Inflammatory macrophage treated with lipopolysaccharide for 1 hour (primary cell): ENCODE data around the gene TMEM191C.
"Not testable (repeated sequence)": the region's sequence is repeated elsewhere in the genome, so short reads cannot be mapped to it uniquely, and the experiment has no call there.

Experiments
- DNase-seq, 2 donors: peaks; one replicate each; pipeline ENCODE4 v3.0.0-alpha.2; 2020 to 2022

The TMEM191C gene

DNA sequence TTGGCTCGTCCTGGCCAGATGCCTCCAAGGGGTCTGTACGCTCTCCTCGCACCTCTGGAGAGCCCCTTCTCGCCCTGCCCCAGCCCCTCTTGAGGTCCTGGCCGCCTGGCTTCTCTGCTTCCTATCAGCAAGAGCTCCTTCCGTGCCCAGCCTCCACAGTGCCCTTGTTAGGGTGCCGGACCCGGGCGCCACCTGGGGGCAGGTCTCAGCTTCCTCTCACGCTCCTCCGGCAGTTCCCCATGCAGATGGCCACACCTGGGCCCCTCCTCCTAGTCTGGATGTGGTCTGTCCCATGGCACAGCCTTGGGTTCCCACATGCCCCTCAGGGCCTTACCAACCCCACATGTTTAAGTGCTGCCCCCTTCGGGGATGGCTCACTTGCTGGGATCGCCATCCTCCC, 6.5 kb downstream of the TMEM191C start:
- not testable (repeated sequence) for DNase-seq

GRCh38 chr22:21484039-21484438, 16.9 kb downstream of the TMEM191C start:
- DNase-seq: not testable (repeated sequence)

DNA sequence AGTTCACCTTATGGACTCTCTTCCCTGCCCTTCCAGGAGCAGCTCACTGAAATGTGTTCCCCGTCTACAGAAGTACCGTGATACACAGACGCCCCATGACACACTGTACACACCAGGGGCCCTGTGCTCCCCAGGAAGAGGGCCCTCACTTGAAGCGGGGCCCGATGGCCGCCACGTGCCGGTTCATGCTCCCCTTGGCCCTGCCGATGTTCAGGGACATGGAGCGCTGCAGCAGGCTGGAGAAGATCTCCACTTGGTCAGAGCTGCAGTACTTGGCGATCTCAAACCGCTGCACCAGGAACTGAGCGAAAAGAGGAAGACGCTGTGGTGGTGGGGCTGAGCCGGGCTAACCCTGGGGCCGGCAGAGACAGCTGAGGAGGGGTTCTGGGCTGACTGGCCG, 20.5 kb downstream of the TMEM191C start:
- not testable (repeated sequence) for DNase-seq

DNA sequence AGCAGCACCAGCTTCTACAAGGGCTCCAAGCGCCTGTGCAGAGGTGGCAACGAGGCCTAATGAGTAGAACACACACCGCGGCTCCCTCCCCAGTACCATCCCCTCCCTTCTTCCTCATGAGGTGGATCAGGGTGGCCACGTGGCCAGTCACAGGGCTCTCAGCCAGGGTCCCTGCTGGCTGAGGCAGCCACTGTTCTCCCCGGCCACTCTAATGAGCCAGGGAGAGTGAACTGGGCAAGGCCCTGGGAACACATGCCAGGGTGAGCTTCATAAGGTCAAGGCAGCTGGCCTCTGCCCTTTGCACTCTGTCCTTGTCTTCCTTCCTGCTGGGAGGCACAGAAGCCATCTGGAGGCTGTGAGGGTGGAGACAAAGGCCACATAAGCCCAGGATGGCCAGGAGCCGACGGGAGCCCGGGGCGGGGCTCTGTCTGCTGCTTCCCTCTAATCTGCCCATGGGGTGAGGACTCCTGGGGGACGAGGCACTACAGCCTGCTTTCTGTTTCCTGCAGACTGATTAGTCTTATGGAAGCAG, 22.0 kb downstream of the TMEM191C start:
- peak in 1 of 2 donors; percentile 0 for DNase-seq

DNA sequence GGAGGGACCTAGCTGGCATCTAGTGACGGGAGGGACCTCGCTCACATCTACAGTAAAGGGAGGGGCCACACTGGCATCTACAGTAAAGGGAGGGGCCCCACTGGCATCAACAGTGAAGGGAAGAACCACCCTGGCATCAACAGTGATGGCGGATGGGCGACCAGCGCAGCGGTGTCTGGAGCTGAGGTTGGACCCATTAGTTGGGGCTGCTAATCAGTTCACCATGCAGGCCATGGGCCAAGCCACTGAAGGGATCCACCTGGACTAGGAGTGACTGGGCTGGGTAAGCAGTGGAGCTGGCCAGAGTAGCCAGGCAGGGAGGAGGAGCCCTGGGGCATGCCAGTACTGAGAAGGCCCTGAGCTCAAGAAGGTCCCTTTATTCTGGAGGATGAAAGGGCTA, 23.4 kb downstream of the TMEM191C start:
- not testable (repeated sequence) for DNase-seq

- not testable (repeated sequence) for DNase-seq
Observed at GRCh38 chr22:21492271-21492670, 25.1 kb downstream of the TMEM191C start.

- not testable (repeated sequence) for DNase-seq
Observed at GRCh38 chr22:21493789-21494782, 26.9 kb downstream of the TMEM191C start.

DNA sequence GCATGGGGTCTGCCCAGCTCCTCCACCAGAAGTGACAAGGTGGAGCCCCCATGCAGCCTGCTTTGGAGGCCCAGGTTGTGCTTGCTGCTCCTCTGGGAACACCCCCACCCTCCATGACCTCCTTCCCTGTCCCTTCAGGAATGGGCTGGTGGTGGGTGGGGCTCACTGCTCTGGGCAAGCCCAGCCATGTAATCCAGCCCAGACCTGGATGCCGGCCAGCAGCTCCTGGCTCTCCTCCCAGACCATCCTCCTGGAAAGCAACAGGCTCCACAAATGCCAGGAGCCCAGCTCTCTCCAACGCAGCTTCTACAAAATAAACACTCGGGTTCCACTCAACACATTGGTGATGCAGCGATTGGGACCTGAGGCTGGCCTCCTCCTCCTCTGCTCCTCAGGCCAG, 30.8 kb downstream of the TMEM191C start:
- DNase-seq: not testable (repeated sequence)

DNA sequence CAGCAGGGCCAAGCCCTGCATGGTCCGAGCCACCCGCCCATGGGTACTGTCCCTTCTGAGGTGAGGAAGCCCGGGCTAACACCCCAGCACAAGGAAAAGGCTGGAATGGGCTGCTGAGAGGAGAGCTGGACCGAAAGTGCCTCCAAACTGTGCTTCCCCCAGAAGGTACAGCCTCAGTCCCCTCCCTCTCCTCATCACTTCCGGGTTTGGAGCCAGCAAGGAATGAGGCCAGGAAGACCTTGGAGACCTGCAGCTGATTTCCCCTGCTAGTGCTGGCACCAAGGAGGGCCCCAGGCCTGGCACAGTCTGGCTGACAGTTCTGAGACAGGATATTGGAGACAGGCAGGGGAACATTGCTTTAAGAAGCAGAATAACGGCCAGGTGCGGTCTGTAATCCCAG, 31.3 kb downstream of the TMEM191C start:
- DNase-seq: not testable (repeated sequence)

DNA sequence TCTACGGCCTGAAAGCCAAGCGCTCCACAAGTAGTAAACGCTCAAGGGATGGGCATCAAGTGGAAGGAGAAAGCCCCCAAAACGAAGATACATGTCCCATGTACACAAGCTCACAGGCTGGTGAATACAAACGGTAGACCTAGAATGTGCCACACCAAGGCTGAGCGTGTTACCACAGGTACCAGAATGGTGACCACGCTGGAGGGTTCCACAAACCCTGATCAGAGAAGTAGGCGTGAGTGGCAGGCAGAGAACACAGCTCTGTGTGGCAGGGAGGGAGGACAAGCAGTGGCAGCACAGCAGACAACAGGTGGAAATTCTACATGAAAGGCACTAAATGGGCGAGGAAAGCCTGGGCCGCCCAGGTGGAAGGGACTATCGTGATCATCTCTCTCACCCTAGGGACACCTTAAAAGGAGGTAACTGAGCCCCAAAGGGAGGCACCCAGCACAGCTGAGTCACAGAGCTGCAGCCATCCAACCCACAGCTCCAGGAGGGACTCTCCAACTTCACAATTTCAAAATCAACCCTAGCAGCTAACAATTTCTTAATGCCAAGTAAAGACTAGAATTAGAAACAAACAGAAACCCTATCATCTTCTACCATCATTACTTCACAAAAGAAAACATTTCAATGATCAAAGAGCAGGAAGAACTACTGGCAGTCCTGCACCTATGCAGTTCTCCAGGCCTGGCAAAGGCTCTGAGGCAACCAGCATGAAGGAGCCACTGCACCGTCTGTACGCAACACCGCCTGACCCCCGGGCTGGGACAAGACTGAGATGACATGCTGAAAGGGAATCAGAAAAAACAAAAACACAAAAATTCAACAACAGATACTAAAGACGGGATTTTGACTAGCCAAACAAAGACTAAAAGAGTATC, 32.7 kb downstream of the TMEM191C start:
- DNase-seq: not testable (repeated sequence)

DNA sequence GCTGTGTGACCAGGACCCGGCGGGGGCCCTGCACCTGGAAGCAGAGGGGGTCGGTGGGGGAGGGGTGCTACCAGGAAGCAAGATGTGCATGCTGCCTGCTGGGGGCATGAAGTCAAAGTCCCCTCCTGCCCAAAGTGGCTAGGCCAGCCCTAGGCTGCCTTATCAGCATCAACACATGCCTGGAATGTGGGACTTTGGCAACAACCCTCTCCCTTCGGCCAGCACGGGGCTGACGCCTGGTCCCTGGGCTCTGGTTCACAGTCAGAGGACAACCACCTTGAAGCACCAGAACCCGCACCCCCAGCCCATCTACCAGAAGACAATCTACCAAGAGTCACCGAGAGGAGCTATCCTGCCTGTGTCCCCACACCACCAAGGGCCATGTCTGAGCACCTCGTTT, 43.2 kb downstream of the TMEM191C start:
- not testable (repeated sequence) for DNase-seq

GRCh38 chr22:21512022-21512421, 44.8 kb downstream of the TMEM191C start:
- not testable (repeated sequence) for DNase-seq

- not testable (repeated sequence) for DNase-seq
Observed at GRCh38 chr22:21514117-21514516, 46.9 kb downstream of the TMEM191C start.

- DNase-seq: not testable (repeated sequence)
Observed at GRCh38 chr22:21515234-21515633, 48.0 kb downstream of the TMEM191C start.

DNA sequence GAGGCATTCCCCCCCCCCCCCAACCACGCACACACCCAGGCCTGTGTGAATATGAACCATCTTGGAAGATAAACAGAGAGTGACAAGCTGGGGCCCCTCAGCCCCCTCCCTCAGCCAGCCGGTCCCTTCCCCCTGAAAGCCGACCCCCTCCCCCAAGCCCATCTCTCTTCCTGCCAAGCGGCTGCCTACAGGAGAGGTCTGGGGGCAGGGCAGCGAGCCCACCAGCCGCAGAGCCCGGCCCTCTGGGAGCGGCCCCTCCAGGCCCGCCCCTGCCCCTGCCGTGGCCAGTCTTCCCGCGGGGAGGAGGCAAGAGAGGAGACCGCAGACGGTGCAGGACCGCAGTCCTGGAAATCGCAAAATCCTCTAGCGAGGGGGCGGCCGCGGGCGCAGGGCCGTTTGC, 49.3 kb downstream of the TMEM191C start:
- not testable (repeated sequence) for DNase-seq

DNA sequence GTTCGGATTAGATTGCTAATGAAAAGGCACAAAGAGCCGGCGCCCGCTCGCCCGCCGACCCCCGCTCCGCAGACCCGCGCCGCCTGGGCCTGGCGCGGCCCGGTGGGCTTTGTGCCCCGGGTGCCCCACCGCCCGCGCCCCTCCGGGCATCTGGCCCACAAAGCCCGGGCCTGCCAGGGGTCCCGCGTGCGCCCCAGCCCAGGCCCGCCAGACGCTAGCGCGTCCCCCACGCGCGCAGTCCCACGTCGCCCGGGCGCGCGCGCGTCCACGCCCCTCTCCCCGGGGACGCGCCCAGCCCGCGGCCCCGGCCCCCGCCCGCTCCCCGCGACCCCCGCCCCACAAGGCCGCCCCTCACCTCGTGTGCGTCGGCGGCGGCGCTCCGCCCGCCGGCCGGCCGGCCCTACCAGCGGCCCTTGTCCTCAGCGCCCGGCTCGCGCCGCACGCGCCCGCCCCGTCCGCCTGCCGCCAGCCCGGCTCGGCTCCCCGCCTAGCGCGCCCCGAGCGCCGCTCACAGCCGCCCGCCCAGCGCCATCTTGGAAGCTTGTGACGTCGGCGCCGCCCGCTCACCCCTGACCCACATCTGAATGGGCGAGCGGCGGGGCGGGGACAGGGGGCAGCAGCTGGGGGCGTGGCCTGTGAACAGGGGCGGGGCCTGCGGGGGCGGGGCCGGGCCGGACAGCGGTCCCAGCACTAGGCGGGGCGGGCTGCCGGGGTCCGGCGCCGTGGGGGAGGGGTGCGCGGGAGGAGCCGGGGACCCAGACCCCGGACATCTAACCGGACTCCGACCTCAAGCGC, 50.0 kb downstream of the TMEM191C start:
- DNase-seq: not testable (repeated sequence)
